ENCODE data around the gene DCDC2C.

DNA sequence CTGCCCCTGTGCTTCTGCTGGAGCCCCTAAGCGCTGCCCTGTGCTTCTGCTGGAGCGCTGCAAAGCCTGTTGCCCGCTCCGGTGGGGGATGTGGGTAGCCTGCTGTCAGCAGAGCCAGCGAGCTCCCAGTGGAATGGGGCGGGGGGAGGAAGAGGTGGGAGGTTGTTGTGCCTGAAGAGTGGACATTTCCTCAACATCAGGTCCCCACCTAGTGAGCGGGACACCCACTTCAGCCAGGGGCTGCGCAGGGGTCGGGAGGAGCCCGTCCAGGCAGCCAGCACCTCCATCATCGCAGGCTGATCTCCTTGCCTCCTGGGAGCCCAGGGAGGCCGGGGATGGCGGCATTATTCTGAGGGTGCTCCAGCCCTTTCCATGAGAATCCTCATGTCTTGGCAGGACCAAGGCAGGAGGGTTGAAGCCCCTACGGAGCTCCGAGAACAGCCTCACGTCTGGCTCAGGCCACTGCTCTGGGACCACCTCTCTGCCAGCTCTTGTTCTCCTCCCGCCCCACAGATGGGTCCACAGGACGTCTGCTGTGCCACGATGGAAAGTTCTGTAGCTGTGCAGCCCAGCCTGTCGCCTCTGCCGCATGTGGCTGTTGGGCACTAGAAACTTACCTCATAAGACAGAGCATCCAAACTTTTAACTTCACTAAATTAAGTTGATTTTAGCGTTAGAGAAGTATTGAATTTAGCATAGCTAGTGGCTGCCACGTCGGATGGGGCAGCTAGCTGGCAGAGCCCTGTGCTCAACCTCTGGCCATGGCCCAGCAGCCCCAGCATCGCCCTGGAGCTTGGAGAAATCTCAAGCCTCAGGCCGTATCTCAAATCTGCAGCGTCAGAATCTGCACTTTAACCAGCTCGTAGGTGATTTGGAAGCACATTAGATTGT is 47.3 kb upstream of the DCDC2C start:
- TF ChIP-seq EZH2phosphoT487 (IDR thresholded peaks at IDR 0.05; ENCODE audit: insufficient read depth, low read depth), result no peak
- no peak for TF ChIP-seq EZH2 (IDR thresholded peaks at IDR 0.05; ENCODE audit: insufficient read depth, poor library complexity, severe bottlenecking)
